HG02852 (cell line): ENCODE data around the gene WBP11.
A peak's percentile ranks its signal among the peaks of the same experiment; 100 is the strongest.
"Not testable (repeated sequence)": the region's sequence is repeated elsewhere in the genome, so short reads cannot be mapped to it uniquely, and the experiment has no call there.

Source experiments
- ATAC-seq: cut with Tn5 transposase; IDR thresholded peaks from one replicate; pipeline ENCODE4 v1.9.1; 2021; ENCODE audit warnings: mild to moderate bottlenecking, moderate library complexity; ENCODE audit not compliant: unreplicated experiment

The WBP11 gene

DNA sequence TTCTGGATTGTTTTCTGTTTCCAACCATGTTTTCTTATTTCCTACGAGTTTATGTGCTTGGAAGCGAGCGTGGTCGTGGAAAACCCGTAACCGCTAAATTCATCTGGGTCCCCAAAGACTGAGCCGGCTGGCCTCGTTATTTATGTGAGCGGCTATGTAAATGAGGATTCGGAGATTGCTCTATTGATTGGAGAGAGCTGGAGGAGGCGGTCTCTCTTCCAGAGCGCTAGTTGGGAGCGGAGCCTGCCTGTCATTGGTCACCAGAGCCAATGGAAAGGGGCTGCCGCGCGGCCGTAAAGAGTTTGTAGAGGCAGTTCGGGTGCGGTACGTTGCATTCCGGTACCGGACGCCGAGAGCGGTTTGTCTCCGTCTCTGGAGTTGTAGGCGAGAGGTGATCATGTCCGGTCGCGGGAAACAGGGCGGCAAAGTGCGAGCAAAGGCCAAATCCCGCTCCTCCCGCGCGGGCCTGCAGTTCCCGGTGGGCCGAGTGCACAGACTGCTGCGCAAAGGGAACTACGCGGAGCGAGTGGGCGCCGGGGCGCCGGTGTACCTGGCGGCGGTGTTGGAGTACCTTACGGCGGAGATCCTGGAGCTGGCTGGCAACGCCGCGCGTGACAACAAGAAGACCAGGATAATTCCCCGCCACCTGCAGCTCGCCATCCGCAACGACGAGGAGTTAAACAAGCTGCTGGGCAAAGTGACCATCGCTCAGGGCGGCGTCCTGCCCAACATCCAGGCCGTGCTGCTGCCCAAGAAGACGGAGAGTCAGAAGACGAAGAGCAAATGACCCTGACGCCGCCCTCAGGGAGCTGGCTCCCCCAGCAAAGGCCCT is 29.0 kb downstream of the WBP11 start:
- peak; percentile 56 for ATAC-seq

- peak; percentile 17 for ATAC-seq
Observed at GRCh38 chr12:14773685-14774073, 29.6 kb downstream of the WBP11 start.

DNA sequence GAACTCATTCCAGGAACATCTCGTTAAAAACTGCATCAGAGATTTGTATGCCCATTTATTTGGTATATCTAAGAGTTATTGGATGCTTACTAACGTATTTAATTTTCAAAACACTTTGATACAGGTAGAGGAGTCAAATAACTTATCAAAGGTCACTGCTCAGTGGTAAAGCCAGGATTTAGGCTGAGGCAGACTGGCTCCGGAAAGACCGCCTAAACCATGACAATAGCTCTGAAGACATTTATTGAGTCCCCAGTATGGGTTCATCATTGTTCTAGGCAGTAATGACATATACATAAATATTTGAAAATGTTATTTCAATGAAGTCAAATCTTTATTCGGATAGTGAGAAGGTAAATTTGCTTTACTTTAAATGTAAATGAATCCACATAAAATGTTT is 30.3 kb downstream of the WBP11 start:
- no peak for ATAC-seq

DNA sequence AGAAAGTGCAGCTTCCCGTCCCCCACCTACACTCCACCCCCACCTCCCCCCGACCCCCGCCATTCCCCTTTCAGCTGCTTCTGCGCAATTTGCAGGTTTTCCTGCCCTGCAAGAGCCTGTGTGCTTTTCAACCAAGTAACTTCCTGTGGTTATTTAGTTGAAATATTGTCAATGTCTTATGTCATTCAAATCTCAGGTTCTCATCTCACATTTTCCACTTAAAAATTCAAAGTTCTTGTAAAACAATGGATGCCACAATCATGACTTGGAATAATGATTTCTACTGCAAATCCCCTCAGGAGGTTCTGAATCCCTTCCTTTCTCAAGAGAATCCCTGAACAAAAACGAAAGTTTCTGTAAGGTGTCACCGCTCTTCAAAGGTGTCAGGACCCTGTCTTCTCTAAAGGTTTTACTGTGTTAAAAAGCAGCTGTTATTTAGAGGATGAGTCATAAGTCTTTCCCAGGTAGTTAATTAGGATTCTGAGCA is 31.6 kb downstream of the WBP11 start:
- ATAC-seq, result no peak

DNA sequence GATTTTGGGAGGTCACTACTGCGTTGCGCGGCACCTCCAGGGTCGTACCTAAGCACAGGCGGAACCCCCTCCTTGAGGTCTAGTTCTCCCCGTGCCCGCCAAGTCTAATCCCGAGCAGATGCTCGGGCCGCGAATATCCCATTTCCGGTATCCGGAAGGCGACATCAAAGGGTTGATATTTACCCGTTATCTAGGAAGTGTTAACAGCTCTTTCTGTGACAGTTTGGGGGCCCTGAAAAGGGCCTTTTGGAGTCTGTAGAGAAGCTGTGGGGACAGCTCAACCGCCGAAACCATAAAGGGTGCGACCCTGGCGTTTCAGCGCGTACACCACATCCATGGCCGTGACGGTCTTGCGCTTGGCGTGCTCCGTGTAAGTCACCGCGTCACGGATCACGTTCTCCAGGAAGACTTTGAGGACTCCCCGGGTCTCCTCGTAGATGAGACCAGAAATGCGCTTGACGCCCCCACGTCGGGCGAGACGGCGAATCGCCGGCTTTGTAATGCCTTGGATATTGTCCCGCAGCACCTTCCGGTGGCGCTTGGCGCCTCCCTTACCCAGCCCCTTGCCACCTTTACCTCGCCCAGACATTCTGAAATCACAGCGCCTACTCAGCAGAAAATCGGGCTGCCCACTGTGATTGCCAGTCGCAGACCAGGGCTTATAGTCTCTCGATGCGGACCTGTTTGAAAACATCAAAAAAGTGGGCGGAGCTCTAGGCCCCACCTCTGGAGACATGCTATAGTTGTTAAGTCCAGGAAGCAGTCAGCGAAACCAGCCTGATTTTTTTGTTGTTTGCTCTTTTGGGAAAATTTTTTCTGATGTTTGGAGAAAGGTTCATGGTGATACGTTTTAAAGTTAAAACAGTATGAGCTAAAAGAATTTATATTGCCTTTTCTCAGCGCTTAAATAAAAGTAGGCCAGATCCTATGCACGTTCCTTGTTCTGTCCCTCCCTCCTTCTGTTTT is 32.5 kb downstream of the WBP11 start:
- peak; percentile 17 for ATAC-seq

DNA sequence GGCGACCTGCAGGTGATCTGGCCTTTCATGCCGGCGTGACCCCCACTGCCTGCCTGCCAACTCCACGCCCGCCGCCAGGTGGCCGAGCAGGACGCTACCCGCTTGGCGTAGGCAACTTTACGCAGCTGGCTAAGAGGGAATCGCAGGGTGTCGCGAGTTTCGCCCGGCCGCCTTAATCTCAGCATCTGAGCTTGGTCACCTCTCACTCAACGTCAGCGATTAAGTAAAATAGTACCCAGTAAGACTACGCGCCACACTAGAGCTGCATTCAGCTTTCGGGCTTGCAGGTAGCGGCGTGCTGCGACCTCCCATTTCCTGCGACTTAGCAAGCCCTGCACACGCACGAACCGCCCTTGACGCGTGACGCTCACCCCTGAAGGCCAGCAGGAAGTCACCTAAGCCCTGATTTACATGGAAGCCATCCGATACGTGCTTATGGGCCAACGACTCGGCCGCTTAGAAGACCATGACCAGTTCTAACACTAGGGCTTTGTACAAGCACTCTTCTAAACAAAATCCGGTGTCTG is 33.2 kb downstream of the WBP11 start:
- peak; percentile 36 for ATAC-seq

GRCh38 chr12:14769466-14769968 is 33.8 kb downstream of the WBP11 start:
- ATAC-seq, result no peak

DNA sequence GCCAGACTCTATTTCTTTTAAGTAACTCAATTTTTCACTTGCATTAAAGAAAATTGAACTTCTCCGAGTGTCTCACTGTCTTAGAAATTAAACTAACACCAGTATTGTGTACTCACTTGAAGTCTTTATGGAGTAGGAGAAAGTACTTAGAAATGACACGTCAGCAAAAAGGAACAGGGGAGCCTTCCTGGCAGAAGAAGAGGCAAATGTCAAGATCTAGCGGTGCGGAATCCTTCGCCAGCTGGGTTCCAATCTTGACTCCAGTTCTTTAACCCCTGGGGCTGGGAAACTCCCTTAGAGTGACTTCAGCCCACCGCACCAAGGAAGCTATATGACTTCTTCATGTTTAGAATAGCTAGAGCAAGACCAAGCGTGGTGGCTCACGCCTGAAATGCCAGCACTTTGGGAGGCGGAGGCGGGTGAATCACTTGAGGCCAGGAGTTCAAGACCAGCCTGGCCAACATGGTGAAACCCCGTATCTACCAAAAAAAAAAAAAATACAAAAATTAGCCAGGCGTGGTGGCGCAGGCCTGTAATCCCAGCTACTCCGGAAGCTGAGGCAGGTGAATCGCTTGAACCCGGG is 34.4 kb downstream of the WBP11 start:
- no peak for ATAC-seq

- no peak for ATAC-seq
Observed at GRCh38 chr12:14767617-14768016, 35.7 kb downstream of the WBP11 start.

GRCh38 chr12:14766649-14767215 is 36.5 kb downstream of the WBP11 start:
- ATAC-seq, result no peak

DNA sequence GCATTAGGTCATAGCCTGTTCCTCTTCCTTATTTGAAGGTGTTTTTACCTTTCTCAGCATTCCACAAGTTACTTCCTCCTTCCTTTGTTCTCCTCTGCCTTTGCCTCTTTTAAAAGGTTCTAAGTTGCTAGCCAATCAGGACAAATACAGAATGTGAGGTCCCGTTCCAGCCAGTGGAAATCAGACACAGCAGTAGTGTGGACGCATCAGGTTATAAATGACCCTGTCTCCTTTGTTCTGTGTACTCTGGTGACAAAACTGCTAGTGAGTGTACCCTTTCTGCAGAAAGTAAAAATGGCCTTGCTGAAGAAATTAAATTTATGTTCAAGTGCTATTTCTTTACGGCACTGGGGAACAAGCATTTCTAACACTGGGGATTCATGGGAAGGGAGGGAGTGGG is 37.3 kb downstream of the WBP11 start:
- not testable (repeated sequence) for ATAC-seq

DNA sequence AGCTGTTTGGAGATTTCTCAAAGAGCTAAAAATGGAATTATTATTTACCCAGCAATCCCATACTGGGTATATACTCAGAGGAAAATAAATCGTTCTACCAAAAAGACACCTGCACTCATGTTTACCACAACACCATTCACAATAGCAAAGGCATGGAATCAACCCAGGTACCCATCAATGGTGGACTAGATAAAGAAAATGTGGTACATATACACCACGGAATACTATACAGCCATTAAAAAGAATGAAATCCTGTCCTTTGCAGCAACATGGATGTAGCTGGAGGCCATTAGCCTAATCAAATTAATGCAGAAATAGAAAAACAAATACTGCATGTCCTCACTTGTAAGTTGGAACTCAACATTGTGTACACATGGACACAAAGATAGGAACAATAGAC is 37.9 kb downstream of the WBP11 start:
- ATAC-seq, result no peak

DNA sequence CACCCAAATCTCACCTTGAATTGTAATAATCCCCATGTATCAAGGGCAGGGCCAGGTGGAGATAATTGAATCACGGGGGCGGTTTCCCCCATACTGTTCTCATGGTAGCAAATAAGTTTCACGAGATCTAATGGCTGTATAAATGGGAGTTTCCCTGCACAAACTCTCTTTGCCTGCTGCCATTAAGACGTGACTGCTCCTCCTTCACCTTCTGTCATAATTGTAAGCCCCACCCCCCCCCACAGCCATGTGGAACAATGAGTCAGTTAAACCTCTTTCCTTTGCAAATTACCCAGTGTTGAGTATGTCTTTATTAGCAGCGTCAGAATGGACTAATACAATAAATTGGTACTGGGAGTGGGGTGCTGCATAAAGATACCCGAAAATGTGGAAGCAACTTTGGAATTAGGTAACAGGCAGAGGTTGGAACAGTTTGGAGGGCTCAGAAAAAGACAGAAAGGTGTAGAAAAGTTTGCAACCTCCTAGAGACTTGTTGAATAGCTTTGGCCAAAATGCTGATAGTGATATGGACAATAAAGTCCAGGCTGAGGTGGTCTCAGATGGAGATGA is 43.5 kb downstream of the WBP11 start:
- not testable (repeated sequence) for ATAC-seq

- no peak for ATAC-seq
Observed at GRCh38 chr12:14756334-14757143, 46.7 kb downstream of the WBP11 start.

DNA sequence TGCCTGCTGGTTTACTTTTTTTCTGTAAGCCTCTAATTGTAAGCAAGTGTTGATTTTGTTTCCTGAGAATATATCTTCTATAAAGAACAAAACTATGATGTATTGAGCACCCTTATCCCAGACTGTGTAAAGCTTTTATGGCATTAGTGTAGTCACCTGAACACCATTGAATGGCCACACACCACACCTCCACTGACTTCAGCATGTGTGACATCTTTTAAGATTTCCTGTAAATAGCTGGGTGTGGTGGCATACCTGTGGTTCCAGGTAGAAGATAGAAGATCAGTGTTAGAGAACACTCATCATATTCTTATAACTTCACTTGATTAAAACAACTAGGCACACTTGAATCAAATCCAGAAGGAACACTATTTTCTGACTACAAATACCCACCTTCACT is 51.3 kb downstream of the WBP11 start:
- ATAC-seq, result no peak

- no peak for ATAC-seq
Observed at GRCh38 chr12:14743061-14743460, 60.2 kb downstream of the WBP11 start.

- no peak for ATAC-seq
Observed at GRCh38 chr12:14741942-14742341, 61.3 kb downstream of the WBP11 start.

DNA sequence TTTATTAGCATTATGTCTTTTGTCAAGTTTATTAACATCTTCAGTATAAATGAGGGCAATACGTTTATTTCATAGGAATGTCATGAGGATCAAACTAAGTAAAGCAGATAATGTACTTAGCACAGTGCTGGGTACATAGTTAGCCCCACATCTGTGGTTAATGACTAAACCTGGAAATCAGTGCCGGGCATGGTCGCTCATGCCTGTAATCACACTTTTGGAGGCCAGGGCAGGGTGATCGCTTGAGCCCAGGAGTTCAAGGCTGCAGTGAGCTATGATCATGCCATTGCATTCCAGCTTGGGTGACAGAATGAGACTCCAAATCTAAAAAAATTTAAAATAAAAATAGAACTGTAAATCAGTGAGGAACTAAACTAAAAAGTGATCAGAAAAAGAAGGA is 62.1 kb downstream of the WBP11 start:
- ATAC-seq, result no peak

GRCh38 chr12:14736441-14736840 is 66.8 kb downstream of the WBP11 start:
- not testable (repeated sequence) for ATAC-seq
